ENCODE measurements around the gene AUTS2.

The AUTS2 gene

DNA sequence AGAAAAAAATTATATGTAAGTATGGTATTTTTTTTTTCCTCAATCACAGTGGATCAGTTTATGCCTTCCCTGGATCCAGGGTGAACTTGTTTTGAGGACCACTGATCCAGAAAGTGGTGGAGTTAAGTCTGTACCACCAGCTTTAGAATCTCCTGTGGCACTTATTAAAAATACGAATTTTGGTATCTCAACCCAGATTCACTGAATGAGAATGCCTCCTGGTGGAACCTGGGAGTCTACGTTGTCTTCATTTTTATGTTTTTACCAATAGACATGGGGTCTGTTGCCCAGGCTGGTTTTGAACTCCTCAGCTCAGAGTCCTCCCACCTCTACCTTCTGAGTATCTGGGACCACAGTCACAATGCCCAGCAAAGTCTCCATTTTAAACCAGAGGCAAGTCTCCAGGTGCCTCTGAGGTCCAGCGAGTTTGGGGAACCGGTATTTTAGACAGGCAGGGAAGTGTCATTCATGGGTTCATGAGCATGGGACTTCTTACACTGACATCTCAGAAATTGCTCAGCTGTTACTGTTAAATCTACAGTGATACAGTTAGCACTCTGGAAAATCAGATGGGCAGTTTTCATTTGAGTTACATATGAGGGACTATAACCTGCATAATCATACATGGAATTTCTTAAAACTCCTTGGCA is 200.9 kb downstream of the AUTS2 start:
- TF ChIP-seq, protein P1, sequence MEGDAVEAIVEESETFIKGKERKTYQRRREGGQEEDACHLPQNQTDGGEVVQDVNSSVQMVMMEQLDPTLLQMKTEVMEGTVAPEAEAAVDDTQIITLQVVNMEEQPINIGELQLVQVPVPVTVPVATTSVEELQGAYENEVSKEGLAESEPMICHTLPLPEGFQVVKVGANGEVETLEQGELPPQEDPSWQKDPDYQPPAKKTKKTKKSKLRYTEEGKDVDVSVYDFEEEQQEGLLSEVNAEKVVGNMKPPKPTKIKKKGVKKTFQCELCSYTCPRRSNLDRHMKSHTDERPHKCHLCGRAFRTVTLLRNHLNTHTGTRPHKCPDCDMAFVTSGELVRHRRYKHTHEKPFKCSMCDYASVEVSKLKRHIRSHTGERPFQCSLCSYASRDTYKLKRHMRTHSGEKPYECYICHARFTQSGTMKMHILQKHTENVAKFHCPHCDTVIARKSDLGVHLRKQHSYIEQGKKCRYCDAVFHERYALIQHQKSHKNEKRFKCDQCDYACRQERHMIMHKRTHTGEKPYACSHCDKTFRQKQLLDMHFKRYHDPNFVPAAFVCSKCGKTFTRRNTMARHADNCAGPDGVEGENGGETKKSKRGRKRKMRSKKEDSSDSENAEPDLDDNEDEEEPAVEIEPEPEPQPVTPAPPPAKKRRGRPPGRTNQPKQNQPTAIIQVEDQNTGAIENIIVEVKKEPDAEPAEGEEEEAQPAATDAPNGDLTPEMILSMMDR (IDR thresholded peaks at IDR 0.05; ENCODE audit: low read depth, low read length): no peak
- no peak overlapping the region for H3K4me3 ChIP-seq (ENCODE audit: low read depth, low read length)

DNA sequence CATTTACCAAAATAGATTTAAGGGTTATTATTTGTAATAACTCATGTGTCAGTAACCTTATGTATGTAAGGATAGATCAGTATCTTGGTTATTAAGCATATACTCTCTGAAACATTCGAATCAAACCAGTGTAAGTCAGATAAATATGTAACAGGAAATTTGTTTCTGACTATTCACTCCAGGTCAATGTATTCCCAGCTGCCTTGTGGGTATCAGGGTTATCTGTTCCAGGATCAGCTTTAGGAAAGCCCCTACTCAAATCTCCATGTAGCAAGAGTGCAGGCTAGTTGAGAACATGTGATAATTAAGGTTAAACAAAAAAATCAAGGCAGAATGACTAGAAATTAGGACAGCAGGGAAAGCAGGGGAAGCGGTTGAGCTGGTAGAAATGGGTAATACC is 201.7 kb downstream of the AUTS2 start:
- TF ChIP-seq, protein P1 (IDR thresholded peaks at IDR 0.05; ENCODE audit: low read depth, low read length): no peak
- H3K4me3 ChIP-seq (ENCODE audit: low read depth, low read length): no peak overlapping the region

DNA sequence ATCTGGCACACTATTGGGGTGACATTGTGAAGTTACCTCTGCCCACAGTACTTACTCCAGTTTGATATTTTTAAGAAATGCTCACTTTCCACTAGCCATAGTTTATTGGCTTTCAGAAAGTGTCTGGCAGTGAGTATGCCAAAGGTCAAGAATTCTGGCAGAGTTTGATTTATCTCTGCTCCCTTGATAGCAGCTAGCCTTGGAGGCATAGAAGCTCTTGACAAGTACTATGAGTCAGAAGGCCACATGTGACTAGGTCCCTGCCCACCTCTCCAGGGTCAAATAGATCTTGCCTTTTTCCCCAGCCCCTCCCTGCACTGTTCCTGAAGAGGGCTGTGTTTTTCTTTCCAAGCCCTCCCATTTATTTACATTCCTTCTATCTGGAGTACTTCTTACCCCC is 202.2 kb downstream of the AUTS2 start:
- H3K4me3 ChIP-seq (ENCODE audit: low read depth, low read length): no peak overlapping the region
- TF ChIP-seq, protein P1 (IDR thresholded peaks at IDR 0.05; ENCODE audit: low read depth, low read length): no peak

DNA sequence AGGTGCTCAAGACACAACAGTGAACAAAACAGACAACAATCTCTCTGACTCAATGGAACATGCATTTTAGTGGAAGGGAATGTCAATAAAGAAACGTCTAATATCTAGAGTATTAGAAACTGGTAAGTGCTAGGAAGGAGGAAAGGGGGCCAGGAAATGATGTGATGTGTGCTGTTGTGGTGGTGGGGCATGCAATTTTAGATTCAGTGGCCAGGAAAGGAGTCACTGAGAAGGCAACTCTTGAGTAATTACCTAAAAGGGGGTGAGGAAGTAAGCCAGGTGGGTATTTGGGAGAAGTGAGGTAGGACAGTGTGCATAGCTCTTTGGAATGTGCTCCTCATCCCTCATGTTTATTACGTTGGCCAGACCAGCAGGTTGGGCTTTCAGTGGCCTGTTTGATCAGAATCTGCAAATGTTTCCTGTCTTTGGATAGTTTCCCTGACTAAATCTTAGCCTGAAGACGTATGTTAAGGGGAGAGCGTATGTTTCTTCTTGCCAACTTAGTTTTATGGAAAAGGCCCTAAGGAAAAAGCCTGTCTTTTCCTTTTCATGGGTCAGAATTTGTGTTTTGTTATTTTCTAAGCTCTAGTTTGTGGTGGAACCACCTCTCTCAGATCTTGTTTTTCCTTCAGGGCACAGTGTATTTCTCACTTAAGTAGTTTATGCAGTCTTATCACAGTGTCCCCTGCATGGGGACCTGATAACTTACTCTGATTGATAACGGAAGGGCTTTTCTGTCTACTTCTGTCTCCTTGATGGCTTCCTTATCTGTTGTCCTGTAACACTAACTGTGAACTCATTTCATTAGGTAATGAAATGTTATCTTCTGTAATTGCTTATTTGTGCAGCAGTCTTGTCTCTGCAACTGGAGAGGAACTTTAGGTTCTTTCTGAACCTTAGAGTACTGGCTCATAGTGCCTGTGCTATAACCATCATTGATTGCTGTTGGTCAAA is 203.7 kb downstream of the AUTS2 start:
- TF ChIP-seq, protein P1 (IDR thresholded peaks at IDR 0.05; ENCODE audit: low read depth, low read length): no peak
- no peak overlapping the region for H3K4me3 ChIP-seq (ENCODE audit: low read depth, low read length)

DNA sequence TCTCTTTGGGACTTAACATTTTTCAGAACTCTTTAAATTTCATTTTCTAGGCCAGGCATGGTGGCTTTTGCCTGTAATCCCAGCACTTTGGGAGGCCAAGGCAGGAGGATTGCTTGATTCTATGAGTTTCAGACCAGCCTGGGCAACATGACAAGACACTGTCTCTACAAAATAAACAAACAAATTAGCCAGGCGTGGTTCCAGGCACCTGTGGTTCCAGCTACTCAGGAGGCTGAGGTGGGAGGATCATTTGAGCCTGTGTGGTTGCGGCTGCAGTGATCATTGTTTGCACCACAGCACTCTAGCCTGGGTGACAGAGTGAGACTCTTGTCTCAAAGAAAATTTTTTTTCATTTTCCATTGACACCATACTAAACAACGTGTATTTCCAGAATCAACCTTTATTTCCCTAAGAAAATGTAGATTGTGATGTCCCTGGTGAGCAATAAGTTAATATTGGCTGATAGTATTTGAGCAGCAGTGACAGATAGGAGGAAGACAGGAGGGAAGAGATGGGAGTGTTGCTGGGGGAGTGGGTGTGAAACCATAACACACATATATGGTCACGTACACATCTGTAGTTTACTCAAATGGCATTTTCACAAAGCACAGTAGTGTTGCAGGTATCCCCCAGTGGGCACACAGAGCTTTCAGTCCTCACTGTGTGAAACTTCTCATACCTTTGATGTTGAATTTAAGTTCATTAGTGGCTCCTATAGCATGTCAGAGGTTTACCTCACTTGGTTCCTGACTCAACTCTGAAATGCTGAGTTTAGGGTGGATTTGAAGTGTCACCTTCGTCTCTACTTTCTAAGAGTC is 205.6 kb downstream of the AUTS2 start:
- no peak overlapping the region for H3K4me3 ChIP-seq (ENCODE audit: low read depth, low read length)
- TF ChIP-seq, protein P1 (IDR thresholded peaks at IDR 0.05; ENCODE audit: low read depth, low read length): no peak

DNA sequence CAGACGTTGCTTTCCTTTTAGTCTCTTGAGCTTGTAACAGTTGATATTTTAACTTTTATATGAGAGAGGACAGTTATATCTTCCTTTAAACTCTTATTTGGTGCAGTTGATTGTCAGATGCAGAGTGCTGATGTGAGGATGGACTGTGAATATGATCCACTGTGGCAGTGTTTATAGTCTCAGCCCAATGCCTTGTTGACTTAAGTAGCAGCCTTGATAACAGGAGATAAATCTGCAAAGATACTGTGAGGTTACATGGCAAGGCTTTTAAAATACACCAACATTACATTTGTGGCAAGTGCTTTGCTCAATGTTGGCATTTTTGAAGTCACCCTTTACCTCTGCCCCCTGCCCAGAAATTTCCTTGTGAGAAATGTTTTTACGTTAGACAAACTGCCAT is 206.7 kb downstream of the AUTS2 start:
- TF ChIP-seq, protein P1 (IDR thresholded peaks at IDR 0.05; ENCODE audit: low read depth, low read length): no peak
- H3K4me3 ChIP-seq (ENCODE audit: low read depth, low read length): no peak overlapping the region
